M059J (cell line): ENCODE measurements around the gene CPD. TPM values are rescaled to one million over a fixed set of nuclear protein-coding genes. Genes with fewer than 3 reads are reported as not detected.
"Not testable (repeated sequence)": the region's sequence is repeated elsewhere in the genome, so short reads cannot be mapped to it uniquely, and the experiment has no call there.

Source experiments
- DNase-seq: peaks from one replicate; pipeline ENCODE4 v3.0.0-alpha.2; 2012; ENCODE audit warnings: low read depth
- total RNA-seq: library from RNA; depleted of rRNA; stranded (reverse); fragments of >200 nt; shearing (Covaris generic); gene quantifications from 2 replicates; pipeline ENCODE4 v1.2.3, GENCODE V29; 2014

Gene CPD
- total RNA-seq, 1 experiment from 2014 or later, result 52.3 TPM

- DNase-seq, result peak; percentile 8
Measured at GRCh38 chr17:30426292-30426691, 47.6 kb downstream of the CPD start.

- DNase-seq, result no peak
Measured at GRCh38 chr17:30427611-30428010, 48.9 kb downstream of the CPD start.

GRCh38 chr17:30429155-30429554 is 50.4 kb downstream of the CPD start:
- DNase-seq, result peak; percentile 23

DNA sequence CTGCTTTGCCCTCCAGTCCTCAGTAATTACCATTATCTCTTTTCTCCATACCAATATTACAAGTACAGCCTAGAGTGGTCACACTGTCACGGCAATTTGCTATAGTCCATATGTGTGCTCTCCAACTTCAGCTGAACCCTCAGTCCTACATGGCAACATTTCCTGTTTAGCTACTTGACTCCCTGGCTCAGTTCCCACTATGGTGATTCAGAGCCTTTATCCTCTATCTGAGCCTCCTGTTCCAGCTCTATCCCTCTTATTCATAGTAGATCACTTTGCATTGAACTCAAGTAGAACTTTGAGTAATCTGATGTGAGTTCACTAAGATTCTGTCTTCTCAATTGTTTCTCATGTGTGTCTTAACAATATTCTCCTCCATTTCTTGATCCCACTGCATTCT is 54.8 kb downstream of the CPD start:
- peak; percentile 93 for DNase-seq

GRCh38 chr17:30436729-30437128 is 58.0 kb downstream of the CPD start:
- no peak for DNase-seq

GRCh38 chr17:30443721-30444120 is 65.0 kb downstream of the CPD start:
- no peak for DNase-seq

DNA sequence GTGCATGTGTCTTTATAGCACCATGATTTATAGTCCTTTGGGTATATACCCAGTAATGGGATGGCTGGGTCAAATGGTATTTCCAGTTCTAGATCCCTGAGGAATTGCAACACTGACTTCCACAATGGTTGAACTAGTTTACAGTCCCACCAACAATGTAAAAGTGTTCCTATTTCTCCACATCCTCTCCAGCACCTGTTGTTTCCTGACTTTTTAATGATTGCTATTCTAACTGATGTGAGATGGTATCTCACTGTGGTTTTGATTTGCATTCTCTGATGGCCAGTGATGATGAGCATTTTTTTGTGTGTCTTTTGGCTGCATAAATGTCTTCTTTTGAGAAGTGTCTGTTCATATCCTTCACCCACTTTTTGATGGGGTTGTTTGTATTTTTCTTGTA is 67.9 kb downstream of the CPD start:
- DNase-seq, result not testable (repeated sequence)

DNA sequence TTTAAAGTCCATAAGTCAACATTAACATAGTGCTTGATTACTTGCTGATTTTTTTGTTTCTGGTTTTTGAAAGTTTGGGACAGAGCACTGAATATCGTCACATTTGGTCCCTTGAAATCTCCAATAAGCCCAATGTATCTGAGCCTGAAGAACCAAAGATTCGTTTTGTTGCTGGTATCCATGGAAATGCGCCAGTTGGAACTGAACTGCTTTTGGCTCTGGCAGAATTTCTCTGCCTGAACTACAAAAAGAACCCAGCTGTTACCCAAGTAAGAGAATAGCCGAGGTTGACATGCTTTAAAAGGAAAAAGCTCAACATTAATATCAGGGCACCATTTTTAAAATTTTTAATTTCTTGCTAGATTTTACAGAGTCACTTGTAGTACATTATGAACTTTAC is 70.8 kb downstream of the CPD start:
- no peak for DNase-seq

DNA sequence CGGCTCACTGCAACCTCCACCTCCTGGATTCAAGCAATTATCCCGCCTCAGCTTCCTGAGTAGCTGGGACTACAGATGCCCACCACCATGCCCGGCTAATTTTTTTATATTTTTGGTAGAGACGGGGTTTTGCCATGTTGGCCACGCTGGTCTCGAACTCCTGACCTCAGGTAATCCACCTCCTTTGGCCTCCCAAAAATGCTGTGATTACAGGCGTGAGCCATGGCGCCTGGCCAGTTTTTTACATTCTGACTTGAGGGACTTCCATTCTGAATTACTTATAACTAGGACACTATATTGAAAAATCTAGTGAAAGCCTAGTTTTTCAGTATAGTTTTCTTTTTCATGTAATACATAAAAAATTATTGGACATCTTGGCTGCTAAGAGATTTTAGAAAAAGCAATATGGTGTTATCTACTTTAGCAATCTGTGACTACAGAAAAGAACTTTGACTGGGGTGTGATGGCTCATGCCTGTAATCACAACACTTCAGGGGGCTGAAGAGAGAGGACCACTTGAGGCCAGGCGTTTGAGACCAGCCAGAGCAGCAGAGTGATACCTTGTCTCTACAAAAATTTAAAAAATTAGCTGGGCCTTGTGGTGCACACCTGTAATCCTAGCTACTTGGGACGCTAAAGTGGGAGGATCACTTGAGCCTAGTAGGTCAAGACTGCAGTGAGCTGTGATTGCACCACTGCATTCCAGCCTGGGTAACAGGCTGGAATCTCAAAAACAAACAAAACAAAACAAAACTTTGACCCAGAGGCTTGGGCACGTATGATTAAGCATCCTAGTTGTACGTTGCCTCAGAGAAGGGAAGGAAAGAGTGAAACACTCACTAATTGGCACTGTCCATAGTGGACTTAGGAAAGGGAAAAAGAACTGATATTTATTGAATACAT is 71.6 kb downstream of the CPD start:
- DNase-seq, result peak; percentile 21

- DNase-seq, result no peak
Measured at GRCh38 chr17:30454635-30455034, 75.9 kb downstream of the CPD start.

GRCh38 chr17:30458371-30458770 is 79.6 kb downstream of the CPD start:
- DNase-seq, result no peak

GRCh38 chr17:30458797-30459413 is 80.2 kb downstream of the CPD start:
- DNase-seq, result not testable (repeated sequence)

GRCh38 chr17:30468465-30468864 is 89.7 kb downstream of the CPD start:
- no peak for DNase-seq

GRCh38 chr17:30472238-30472890 is 93.6 kb downstream of the CPD start:
- DNase-seq, result no peak

- no peak for DNase-seq
Measured at GRCh38 chr17:30475206-30475605, 96.5 kb downstream of the CPD start.

DNA sequence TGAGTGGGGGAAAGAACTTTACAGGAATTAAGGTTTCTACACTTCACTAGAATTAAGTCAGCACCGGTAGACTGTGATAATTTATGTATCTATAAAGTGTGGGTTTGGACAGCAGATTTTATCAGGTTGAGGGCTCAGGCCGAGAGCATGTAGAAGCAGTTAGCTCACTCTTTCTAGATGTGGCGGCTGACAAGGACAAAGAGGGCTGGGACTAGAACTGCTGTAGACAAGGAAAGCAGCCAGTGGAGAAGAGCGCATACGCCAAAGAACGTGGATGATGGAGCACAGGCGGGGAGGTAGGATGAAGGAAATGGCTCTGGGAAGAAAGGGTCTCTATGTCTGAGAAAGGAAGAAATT is 98.0 kb downstream of the CPD start:
- peak; percentile 44 for DNase-seq

DNA sequence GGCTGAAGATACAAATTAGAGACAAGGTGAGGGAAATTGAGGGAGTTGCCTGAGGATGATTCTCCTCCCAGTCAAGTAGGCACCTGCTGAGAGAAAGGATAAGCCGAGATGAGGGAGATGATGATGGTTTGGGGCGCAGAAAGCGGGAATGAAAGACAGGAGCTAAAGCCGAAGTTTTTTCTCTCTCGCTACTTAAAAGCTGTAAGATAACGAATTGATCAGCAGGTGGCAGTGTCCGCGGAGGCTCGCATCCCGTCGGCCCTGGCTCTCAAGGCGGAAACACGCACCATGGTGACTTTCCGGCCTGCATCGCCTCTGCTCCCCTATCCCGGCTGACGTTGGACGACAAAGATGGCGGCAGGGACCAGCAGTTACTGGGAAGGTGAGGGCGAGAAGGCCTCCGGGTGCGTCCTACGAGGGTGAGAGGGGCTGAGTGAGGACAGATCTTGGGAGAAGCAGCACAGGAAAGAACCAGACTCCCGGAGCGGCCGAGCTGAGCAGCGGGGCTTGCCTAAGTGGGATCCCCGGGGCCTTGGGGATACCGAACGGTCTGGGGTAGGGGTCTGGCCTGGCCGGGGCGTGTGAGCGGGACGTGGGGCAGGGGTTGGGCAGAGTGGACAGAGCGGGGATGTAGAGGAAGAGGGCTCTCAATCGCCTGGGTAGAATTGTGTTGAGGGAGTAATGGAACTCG is 98.5 kb downstream of the CPD start, which contains the start of gene GOSR1:
TSS of gene GOSR1 (plus strand) at position 326 of the 691 bp plus-strand sequence. CDS start at position 352, 26 bp downstream.
- peak; percentile 92 for DNase-seq

- DNase-seq, result peak; percentile 41
Measured at GRCh38 chr17:30477774-30478115, 99.0 kb downstream of the CPD start.

- no peak for DNase-seq
Measured at GRCh38 chr17:30482555-30482954, 103.8 kb downstream of the CPD start.

GRCh38 chr17:30483159-30483558 is 104.4 kb downstream of the CPD start:
- no peak for DNase-seq

GRCh38 chr17:30493780-30494179 is 115.1 kb downstream of the CPD start:
- no peak for DNase-seq

GRCh38 chr17:30495586-30495985 is 116.9 kb downstream of the CPD start:
- peak; percentile 2 for DNase-seq
